Esophagus squamous epithelium (tissue), 5 donors: Measurements from ENCODE around the gene CHKB. TPM values are rescaled to one million over a fixed set of nuclear protein-coding genes. Genes with fewer than 3 reads are reported as not detected.

ENCODE experiments used
- DNase-seq: peaks from one replicate; lab custom pipeline; 2025; lab: John Stamatoyannopoulos, UW
- H3K27ac ChIP-seq, 4 donors: fragments of 200-600 bp; sonication (generic); one replicate each; pipeline ENCODE4 v1.5.1; 2016 to 2019; ENCODE audit warnings: mild to moderate bottlenecking in 1 of 4
- H3K27me3 ChIP-seq, 4 donors: fragments of 200-600 bp; sonication (generic); 1 replicate in 3 of 4; 2 replicates in 1 of 4; pipeline versions ENCODE4 v1.5.1 to v1.6.0; 2017 to 2021; ENCODE audit warnings: antibody characterized with exemption in 1 of 4
- H3K36me3 ChIP-seq, 3 donors: fragments of 200-600 bp; sonication (generic); one replicate each; pipeline ENCODE4 v1.5.1; 2016 to 2019
- H3K4me1 ChIP-seq, 3 donors: fragments of 200-600 bp; sonication (generic); one replicate each; pipeline ENCODE4 v1.5.1; 2017 to 2019
- H3K4me3 ChIP-seq, 4 donors: fragments of 200-600 bp; sonication (generic); 1 replicate in 3 of 4; 2 replicates in 1 of 4; pipeline ENCODE4 v1.5.1; 2016 to 2019; ENCODE audit warnings: mild to moderate bottlenecking in 2 of 4, moderate library complexity in 1 of 4
- H3K9me3 ChIP-seq, 3 donors: fragments of 200-600 bp; sonication (generic); one replicate each; pipeline ENCODE4 v1.5.1; 2016 to 2019
- CTCF ChIP-seq, 6 experiments: fragments of 450-650 bp in 4 of 6; fragments of 200-600 bp in 2 of 6; sonication (generic) in 2 of 6; IDR thresholded peaks; one replicate each; pipeline ENCODE4 v1.5.1; 2016 to 2019; ENCODE audit warnings: antibody characterized with exemption in 6 of 6, mild to moderate bottlenecking in 4 of 6, moderate library complexity in 4 of 6
- POLR2A ChIP-seq, 4 donors: fragments of 450-650 bp; IDR thresholded peaks; one replicate each; pipeline ENCODE4 v1.6.1; 2017; ENCODE audit warnings: antibody characterized with exemption in 4 of 4, mild to moderate bottlenecking in 4 of 4, moderate library complexity in 3 of 4
- WGBS, 2 donors: methylation state at CpG; one replicate each; pipeline ENCODE4 v1.1.5; 2018; 5-methylcytosine and 5-hydroxymethylcytosine counted together
- intact Hi-C: fragments of 100-400 bp; cut with DNase I; formaldehyde crosslinking; loops from one replicate; pipeline ENCODE4 v1.15.0; 2022
- total RNA-seq, 4 donors: library from RNA; depleted of rRNA; stranded (reverse); fragments of >200 nt; gene quantifications; one replicate each; pipeline ENCODE4 v1.1.0, GENCODE V29; 2016
- donor health status: DM: yes; HTN: yes; CAD: no.

The CHKB gene
- total RNA-seq, 4 donors from 2014 or later: 16.7 to 51.2 (median 35.4) TPM

- no peak for DNase-seq
- no peaks in the 10 kb centered on the region for H3K9me3 ChIP-seq
- TF ChIP-seq CTCF (IDR thresholded peaks at IDR 0.05): no peak
- TF ChIP-seq POLR2A (IDR thresholded peaks at IDR 0.05): no peak
- H3K27ac ChIP-seq: no peak overlapping the region
- peaks cover 4 to 24% (median 14%) of the 10 kb centered on the region in 3 donors for H3K36me3 ChIP-seq
- H3K27me3 ChIP-seq: peaks cover 0 to 15% (median 0%) of the 10 kb centered on the region in 4 donors
- intact Hi-C loops: no loop called here
- peaks cover 39 to 66% (median 41%) of the 10 kb centered on the region in 3 donors for H3K4me1 ChIP-seq
- 77 to 90% methylated on average over 9 to 11 of the region's 16 CpGs for WGBS, 2 donors
- H3K4me3 ChIP-seq: no peak overlapping the region
Measured at GRCh38 chr22:50624347-50625130, 41.9 kb upstream of the CHKB start.

DNA sequence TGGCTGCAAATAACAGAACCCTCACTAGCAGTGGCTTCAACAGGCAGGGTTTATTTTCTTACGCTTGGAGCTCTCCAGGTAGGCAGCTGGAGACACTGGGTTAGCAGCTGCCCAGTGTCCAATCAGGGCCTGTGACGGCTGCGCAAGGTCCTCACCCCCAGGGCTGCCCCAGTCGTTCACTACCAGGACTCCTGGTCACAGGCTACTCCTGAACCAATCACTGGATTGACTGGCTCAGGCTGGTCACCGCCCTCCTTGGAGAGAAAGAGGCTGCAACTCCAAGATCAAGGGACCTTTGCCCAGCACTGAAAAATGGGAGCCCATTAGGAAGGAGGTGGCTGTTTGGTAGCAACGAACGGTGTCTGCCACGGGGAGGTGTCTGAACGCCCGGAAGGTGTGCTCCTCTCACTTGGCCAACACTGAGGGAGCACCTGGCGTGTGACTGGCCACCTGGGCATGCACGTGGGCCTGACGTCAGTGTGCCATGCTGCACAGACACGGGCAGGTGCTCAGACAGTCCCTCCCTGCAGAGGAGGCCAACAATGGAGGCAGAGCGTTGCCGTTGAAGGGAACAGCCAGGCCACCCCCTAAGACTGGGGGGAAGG, 40.2 kb upstream of the CHKB start:
- H3K4me3 ChIP-seq: peak overlapping the region in 2 of 4 donors; percentile 32 to 54
- no peaks in the 10 kb centered on the region for H3K9me3 ChIP-seq
- H3K27me3 ChIP-seq: peaks cover 0 to 15% (median 0%) of the 10 kb centered on the region in 4 donors
- H3K4me1 ChIP-seq: peaks cover 36 to 56% (median 36%) of the 10 kb centered on the region in 3 donors
- WGBS, 2 donors: 60 to 61% methylated on average over 6 to 9 of the region's 16 CpGs
- peaks cover 4 to 24% (median 14%) of the 10 kb centered on the region in 3 donors for H3K36me3 ChIP-seq
- intact Hi-C loops: no loop called here
- DNase-seq: no peak
- peak overlapping the region; percentile 84 to 91 (median 88) for H3K27ac ChIP-seq
- TF ChIP-seq CTCF (IDR thresholded peaks at IDR 0.05) (peak in 2 of 6 experiments; percentile 12 to 15), POLR2A (IDR thresholded peaks at IDR 0.05) (peak in 2 of 4 donors; percentile 31 to 41)

GRCh38 chr22:50621948-50622722, 39.5 kb upstream of the CHKB start:
- no peak for DNase-seq
- H3K27ac ChIP-seq: peak overlapping the region; percentile 84 to 91 (median 88)

GRCh38 chr22:50621356-50621880, 38.8 kb upstream of the CHKB start:
- Histone ChIP-seq H3K4me3 (peak overlapping the region; percentile 13 to 54 (median 35)), H3K9me3 (no peaks in the 10 kb centered on the region), H3K36me3 (peaks cover 4 to 23% (median 14%) of the 10 kb centered on the region in 3 donors), H3K4me1 (peaks cover 22 to 42% (median 26%) of the 10 kb centered on the region in 3 donors), H3K27ac (peak overlapping the region; percentile 84 to 91 (median 88)), H3K27me3 (peaks cover 0 to 15% (median 0%) of the 10 kb centered on the region in 4 donors)
- intact Hi-C loops: no loop called here
- DNase-seq: no peak
- WGBS, 2 donors: 11% methylated on average over 9 to 10 of the region's 10 CpGs
- TF ChIP-seq CTCF (IDR thresholded peaks at IDR 0.05) (no peak), POLR2A (IDR thresholded peaks at IDR 0.05) (peak in 1 of 4 donors; percentile 40)

More at GRCh38 chr22:50621948-50622722, 39.5 kb upstream of the CHKB start:
- peak overlapping the region; percentile 13 to 54 (median 35) for H3K4me3 ChIP-seq
- peaks cover 29 to 49% (median 33%) of the 10 kb centered on the region in 3 donors for H3K4me1 ChIP-seq
- no peaks in the 10 kb centered on the region for H3K9me3 ChIP-seq
- H3K27me3 ChIP-seq: peaks cover 0 to 15% (median 0%) of the 10 kb centered on the region in 4 donors
- TF ChIP-seq POLR2A (IDR thresholded peaks at IDR 0.05) (no peak), CTCF (IDR thresholded peaks at IDR 0.05) (peak in 3 of 6 experiments; percentile 16 to 34 (median 27))
- H3K36me3 ChIP-seq: peaks cover 4 to 24% (median 14%) of the 10 kb centered on the region in 3 donors
- intact Hi-C loops: no loop called here
- WGBS, 2 donors: 2 to 12% methylated on average over 14 of the region's 18 CpGs
